ENCODE measurements around the gene COMMD8. TPM values are rescaled to one million over a fixed set of nuclear protein-coding genes. Genes with fewer than 3 reads are reported as not detected.

The COMMD8 gene
- total RNA-seq, 2 donors from 2014 or later = 16.7 to 19.1 TPM

- intact Hi-C loops (cut with DNase I) = no loop called here
- DNase-seq (ENCODE audit: low spot score) = no peak
These were observed 53.2 kb downstream of the COMMD8 start for GRCh38 chr4:47410271-47410670.

GRCh38 chr4:47406408-47406807 is 57.1 kb downstream of the COMMD8 start:
- intact Hi-C loops (cut with DNase I) = no loop called here
- DNase-seq (ENCODE audit: low spot score) = no peak

Other genes starting within 250 kb of the COMMD8 start
- gene ATP10D, start 21.6 kb upstream of the COMMD8 start, total RNA-seq = 10 to 100 TPM; 25.3 to 26.3 TPM

Data from posterior vena cava (tissue), 2 donors.